A673 (cell line): Measurements from ENCODE around the gene ARHGEF26.

Experiments
- EZH2 ChIP-seq: fragments of 200-600 bp; sonication (generic); IDR thresholded peaks from 2 replicates; pipeline ENCODE4 v1.6.1; 2017; ENCODE audit warnings: borderline replicate concordance, low read depth, mild to moderate bottlenecking, mixed read lengths, antibody characterized with exemption, low read length; ENCODE audit not compliant: poor library complexity, severe bottlenecking
- TF ChIP-seq, protein P1 (sequence below): fragments of 300-800, 200-600 bp; sonication (generic); conservative IDR thresholded peaks from 2 replicates; pipeline ENCODE4 v1.5.1; 2017; ENCODE audit warnings: low read depth, mild to moderate bottlenecking, antibody characterized with exemption, low read length, moderate library complexity, mixed read lengths

DNA sequence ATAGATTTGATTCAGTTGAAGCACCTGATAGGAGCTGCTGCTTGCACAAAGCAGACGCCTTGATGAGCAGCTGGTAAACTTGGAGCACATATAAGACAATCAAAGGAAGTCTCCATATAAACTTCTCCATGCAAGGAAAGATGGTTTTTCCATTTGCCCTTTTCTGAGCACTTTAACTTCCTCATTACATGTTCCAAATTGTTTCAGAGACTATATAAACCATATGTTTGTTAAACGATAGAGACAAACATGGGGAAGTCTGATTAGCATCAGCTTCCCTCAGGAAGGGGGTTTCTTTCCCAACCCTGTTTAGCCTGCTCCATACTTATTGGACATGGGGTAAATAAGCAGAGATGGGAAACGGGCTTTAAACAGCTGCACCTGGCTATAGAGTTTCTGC, 115.1 kb downstream of the ARHGEF26 start:
- TF ChIP-seq, protein P1, sequence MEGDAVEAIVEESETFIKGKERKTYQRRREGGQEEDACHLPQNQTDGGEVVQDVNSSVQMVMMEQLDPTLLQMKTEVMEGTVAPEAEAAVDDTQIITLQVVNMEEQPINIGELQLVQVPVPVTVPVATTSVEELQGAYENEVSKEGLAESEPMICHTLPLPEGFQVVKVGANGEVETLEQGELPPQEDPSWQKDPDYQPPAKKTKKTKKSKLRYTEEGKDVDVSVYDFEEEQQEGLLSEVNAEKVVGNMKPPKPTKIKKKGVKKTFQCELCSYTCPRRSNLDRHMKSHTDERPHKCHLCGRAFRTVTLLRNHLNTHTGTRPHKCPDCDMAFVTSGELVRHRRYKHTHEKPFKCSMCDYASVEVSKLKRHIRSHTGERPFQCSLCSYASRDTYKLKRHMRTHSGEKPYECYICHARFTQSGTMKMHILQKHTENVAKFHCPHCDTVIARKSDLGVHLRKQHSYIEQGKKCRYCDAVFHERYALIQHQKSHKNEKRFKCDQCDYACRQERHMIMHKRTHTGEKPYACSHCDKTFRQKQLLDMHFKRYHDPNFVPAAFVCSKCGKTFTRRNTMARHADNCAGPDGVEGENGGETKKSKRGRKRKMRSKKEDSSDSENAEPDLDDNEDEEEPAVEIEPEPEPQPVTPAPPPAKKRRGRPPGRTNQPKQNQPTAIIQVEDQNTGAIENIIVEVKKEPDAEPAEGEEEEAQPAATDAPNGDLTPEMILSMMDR: no peak
- TF ChIP-seq EZH2: no peak
